ENCODE measurements around the gene TANGO6. TPM values are rescaled to one million over a fixed set of nuclear protein-coding genes. Genes with fewer than 3 reads are reported as not detected.
"Not testable (repeated sequence)": the region's sequence is repeated elsewhere in the genome, so short reads cannot be mapped to it uniquely, and the experiment has no call there.

TANGO6 gene
- total RNA-seq, 1 donor from 2014 or later: 12.5 TPM

DNA sequence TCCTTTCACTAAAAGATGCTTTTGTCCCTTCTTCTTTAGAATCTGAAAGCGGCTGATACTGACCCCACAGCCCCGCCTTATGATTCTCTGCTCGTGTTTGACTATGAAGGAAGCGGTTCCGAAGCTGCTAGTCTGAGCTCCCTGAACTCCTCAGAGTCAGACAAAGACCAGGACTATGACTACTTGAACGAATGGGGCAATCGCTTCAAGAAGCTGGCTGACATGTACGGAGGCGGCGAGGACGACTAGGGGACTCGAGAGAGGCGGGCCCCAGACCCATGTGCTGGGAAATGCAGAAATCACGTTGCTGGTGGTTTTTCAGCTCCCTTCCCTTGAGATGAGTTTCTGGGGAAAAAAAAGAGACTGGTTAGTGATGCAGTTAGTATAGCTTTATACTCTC is 10.1 kb upstream of the TANGO6 start:
- H3K4me3 ChIP-seq (ENCODE audit: low read length in 3 of 3): no peak overlapping the region
- H3K4me1 ChIP-seq (ENCODE audit: control insufficient read depth in 3 of 3, insufficient read depth in 3 of 3, low read length in 3 of 3): no peaks in the 10 kb centered on the region
- H3K9me3 ChIP-seq (ENCODE audit: control insufficient read depth in 3 of 3, low read length in 3 of 3): no peaks in the 10 kb centered on the region
- H3K9ac ChIP-seq (ENCODE audit: low read depth in 1 of 3, low read length in 3 of 3): no peak overlapping the region
- no peaks in the 10 kb centered on the region for H3K36me3 ChIP-seq (ENCODE audit: control insufficient read depth in 3 of 3, insufficient read depth in 3 of 3, low read length in 3 of 3)
- H3K27me3 ChIP-seq (ENCODE audit: control insufficient read depth in 3 of 3, insufficient read depth in 3 of 3, low read length in 3 of 3): no peaks in the 10 kb centered on the region
- H3K27ac ChIP-seq (ENCODE audit: low read depth, low read length): no peak overlapping the region

DNA sequence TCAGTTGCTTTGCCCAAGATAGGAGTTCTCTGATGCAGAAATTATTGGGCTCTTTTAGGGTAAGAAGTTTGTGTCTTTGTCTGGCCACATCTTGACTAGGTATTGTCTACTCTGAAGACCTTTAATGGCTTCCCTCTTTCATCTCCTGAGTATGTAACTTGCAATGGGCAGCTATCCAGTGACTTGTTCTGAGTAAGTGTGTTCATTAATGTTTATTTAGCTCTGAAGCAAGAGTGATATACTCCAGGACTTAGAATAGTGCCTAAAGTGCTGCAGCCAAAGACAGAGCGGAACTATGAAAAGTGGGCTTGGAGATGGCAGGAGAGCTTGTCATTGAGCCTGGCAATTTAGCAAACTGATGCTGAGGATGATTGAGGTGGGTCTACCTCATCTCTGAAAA is 8.8 kb upstream of the TANGO6 start:
- Histone ChIP-seq H3K9ac (ENCODE audit: low read depth in 1 of 3, low read length in 3 of 3) (no peak overlapping the region), H3K4me3 (ENCODE audit: low read length in 3 of 3) (no peak overlapping the region), H3K36me3 (ENCODE audit: control insufficient read depth in 3 of 3, insufficient read depth in 3 of 3, low read length in 3 of 3) (no peaks in the 10 kb centered on the region), H3K27me3 (ENCODE audit: control insufficient read depth in 3 of 3, insufficient read depth in 3 of 3, low read length in 3 of 3) (no peaks in the 10 kb centered on the region), H3K9me3 (ENCODE audit: control insufficient read depth in 3 of 3, low read length in 3 of 3) (no peaks in the 10 kb centered on the region), H3K27ac (ENCODE audit: low read depth, low read length) (no peak overlapping the region), H3K4me1 (ENCODE audit: control insufficient read depth in 3 of 3, insufficient read depth in 3 of 3, low read length in 3 of 3) (no peaks in the 10 kb centered on the region)

DNA sequence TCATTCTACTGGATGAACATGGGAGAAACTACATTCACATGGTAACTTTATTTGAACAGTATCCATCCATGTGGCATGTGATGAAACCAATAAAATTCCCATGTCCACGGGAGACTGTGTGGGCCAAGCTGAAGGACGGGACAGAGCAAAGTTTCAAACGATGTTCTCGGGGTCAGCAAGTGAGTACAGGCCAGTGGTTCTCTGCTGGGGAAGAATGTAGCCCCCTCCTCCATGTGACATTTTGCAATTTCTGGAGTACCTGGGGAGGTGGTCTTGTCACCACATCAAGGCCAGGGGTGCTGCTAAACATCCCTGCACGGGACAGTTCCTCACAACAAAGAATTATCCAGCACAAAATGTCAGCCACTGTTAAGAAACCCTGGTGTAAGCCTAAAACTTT is 7.4 kb upstream of the TANGO6 start:
- no peak overlapping the region for H3K9ac ChIP-seq (ENCODE audit: low read depth in 1 of 3, low read length in 3 of 3)
- H3K9me3 ChIP-seq (ENCODE audit: control insufficient read depth in 3 of 3, low read length in 3 of 3): no peaks in the 10 kb centered on the region
- no peaks in the 10 kb centered on the region for H3K36me3 ChIP-seq (ENCODE audit: control insufficient read depth in 3 of 3, insufficient read depth in 3 of 3, low read length in 3 of 3)
- H3K27ac ChIP-seq (ENCODE audit: low read depth, low read length): no peak overlapping the region
- H3K27me3 ChIP-seq (ENCODE audit: control insufficient read depth in 3 of 3, insufficient read depth in 3 of 3, low read length in 3 of 3): no peaks in the 10 kb centered on the region
- no peak overlapping the region for H3K4me3 ChIP-seq (ENCODE audit: low read length in 3 of 3)
- H3K4me1 ChIP-seq (ENCODE audit: control insufficient read depth in 3 of 3, insufficient read depth in 3 of 3, low read length in 3 of 3): no peaks in the 10 kb centered on the region

DNA sequence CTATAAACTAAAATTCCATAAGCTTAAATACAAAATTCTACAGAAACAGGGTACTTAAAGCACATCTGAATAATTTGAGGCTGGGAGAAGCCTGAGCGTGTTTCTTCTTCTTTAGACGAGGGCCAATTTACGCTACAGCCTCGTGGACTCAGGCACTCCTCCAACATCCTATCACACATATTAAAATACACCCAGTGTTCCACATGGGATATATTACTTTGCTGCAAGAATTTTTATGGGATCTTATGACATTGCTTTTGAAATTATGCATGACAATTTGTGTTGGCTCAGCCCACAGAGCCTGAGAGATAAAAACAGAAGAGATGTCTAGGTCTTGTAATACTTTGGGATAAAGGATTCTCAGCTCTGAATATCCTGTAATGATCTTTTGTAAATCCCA is 3.5 kb upstream of the TANGO6 start:
- Histone ChIP-seq H3K27me3 (ENCODE audit: control insufficient read depth in 3 of 3, insufficient read depth in 3 of 3, low read length in 3 of 3) (no peaks in the 10 kb centered on the region), H3K4me3 (ENCODE audit: low read length in 3 of 3) (no peak overlapping the region), H3K9ac (ENCODE audit: low read depth in 1 of 3, low read length in 3 of 3) (no peak overlapping the region), H3K4me1 (ENCODE audit: control insufficient read depth in 3 of 3, insufficient read depth in 3 of 3, low read length in 3 of 3) (peaks cover 0 to 17% (median 6%) of the 10 kb centered on the region in 3 donors), H3K27ac (ENCODE audit: low read depth, low read length) (no peak overlapping the region), H3K9me3 (ENCODE audit: control insufficient read depth in 3 of 3, low read length in 3 of 3) (no peaks in the 10 kb centered on the region), H3K36me3 (ENCODE audit: control insufficient read depth in 3 of 3, insufficient read depth in 3 of 3, low read length in 3 of 3) (no peaks in the 10 kb centered on the region)

DNA sequence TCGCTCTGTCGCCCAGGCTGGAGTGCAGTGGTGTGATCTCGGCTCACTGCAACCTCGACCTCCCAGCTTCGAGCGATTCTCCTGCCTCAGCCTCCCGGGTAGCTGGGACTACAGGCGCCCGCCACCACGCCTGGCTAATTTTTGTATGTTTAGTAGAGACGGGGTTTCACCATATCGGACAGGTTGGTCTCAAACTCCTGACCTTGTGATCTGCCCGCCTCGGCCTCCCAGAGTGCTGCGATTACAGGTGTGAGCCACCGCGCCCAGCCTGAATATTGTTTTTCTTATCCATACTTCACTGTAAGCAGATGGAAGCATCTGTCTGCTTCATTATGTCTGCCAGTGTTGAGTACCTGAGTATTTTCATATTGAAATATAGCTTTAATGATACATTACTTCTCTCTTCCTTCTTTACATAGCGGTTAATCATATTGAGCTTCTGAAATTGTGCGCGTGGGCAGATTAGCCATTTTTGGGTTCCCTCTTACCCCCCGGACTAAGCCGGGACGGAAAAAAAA is 308 bp upstream of the TANGO6 start:
- Histone ChIP-seq H3K4me1 (ENCODE audit: control insufficient read depth in 3 of 3, insufficient read depth in 3 of 3, low read length in 3 of 3) (peaks cover 0 to 17% (median 6%) of the 10 kb centered on the region in 3 donors), H3K27ac (ENCODE audit: low read depth, low read length) (peak overlapping the region; percentile 83), H3K9ac (ENCODE audit: low read depth in 1 of 3, low read length in 3 of 3) (peak overlapping the region; percentile 93 to 97 (median 96))

DNA sequence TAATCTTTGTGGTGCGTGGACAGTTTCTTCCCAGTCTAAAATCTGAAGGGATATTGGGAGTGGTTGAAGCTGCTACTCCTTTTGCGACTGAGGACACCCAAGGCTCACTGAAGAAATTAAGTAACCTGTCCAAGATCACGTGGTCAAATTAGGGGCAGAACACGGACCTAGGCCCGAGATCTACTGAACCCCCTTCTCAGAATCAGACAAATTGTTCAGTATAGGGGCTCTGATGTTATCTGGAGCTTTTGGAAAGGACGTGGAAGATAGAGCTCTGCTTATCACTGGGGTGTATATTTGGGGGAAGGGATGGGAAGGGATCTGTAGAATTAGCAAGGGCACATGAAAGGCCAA is 857 bp downstream of the TANGO6 start:
- Histone ChIP-seq H3K9ac (ENCODE audit: low read depth in 1 of 3, low read length in 3 of 3) (peak overlapping the region; percentile 93 to 97 (median 96)), H3K27ac (ENCODE audit: low read depth, low read length) (peak overlapping the region; percentile 83)

More for the DNA sequence above, 308 bp upstream of the TANGO6 start:
- not testable (repeated sequence) for H3K9me3 ChIP-seq (ENCODE audit: control insufficient read depth in 3 of 3, low read length in 3 of 3); H3K27me3 ChIP-seq (ENCODE audit: control insufficient read depth in 3 of 3, insufficient read depth in 3 of 3, low read length in 3 of 3); H3K36me3 ChIP-seq (ENCODE audit: control insufficient read depth in 3 of 3, insufficient read depth in 3 of 3, low read length in 3 of 3)
- peak overlapping the region; percentile 90 to 94 (median 93) for H3K4me3 ChIP-seq (ENCODE audit: low read length in 3 of 3)

DNA sequence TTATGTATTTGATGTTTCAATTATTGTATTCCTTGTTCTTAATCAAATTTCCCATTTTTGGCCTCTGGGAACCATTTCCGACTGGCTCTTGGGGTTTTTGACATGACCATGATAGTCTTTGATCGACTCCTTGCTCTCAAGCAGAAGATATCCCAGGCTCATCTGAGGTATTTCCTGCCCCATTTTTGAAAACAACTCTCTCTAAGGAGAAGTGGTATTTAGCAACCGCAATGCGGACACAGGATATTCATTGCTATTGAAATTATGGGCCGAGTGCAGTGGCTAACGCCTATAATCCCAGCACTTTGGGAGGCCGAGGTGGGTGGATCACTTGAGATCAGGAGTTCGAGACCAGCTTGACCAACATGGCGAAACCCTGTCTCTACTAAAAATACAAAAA is 5.5 kb downstream of the TANGO6 start:
- Histone ChIP-seq H3K4me3 (ENCODE audit: low read length in 3 of 3) (no peak overlapping the region), H3K9me3 (ENCODE audit: control insufficient read depth in 3 of 3, low read length in 3 of 3) (no peaks in the 10 kb centered on the region), H3K27me3 (ENCODE audit: control insufficient read depth in 3 of 3, insufficient read depth in 3 of 3, low read length in 3 of 3) (no peaks in the 10 kb centered on the region), H3K36me3 (ENCODE audit: control insufficient read depth in 3 of 3, insufficient read depth in 3 of 3, low read length in 3 of 3) (no peaks in the 10 kb centered on the region), H3K4me1 (ENCODE audit: control insufficient read depth in 3 of 3, insufficient read depth in 3 of 3, low read length in 3 of 3) (peaks cover 0 to 8% (median 6%) of the 10 kb centered on the region in 3 donors), H3K9ac (ENCODE audit: low read depth in 1 of 3, low read length in 3 of 3) (no peak overlapping the region), H3K27ac (ENCODE audit: low read depth, low read length) (no peak overlapping the region)

More for the DNA sequence above, 857 bp downstream of the TANGO6 start:
- H3K4me1 ChIP-seq (ENCODE audit: control insufficient read depth in 3 of 3, insufficient read depth in 3 of 3, low read length in 3 of 3): peaks cover 0 to 17% (median 6%) of the 10 kb centered on the region in 3 donors
- H3K36me3 ChIP-seq (ENCODE audit: control insufficient read depth in 3 of 3, insufficient read depth in 3 of 3, low read length in 3 of 3): no peaks in the 10 kb centered on the region
- H3K27me3 ChIP-seq (ENCODE audit: control insufficient read depth in 3 of 3, insufficient read depth in 3 of 3, low read length in 3 of 3): no peaks in the 10 kb centered on the region
- peak overlapping the region; percentile 90 to 94 (median 93) for H3K4me3 ChIP-seq (ENCODE audit: low read length in 3 of 3)
- no peaks in the 10 kb centered on the region for H3K9me3 ChIP-seq (ENCODE audit: control insufficient read depth in 3 of 3, low read length in 3 of 3)

DNA sequence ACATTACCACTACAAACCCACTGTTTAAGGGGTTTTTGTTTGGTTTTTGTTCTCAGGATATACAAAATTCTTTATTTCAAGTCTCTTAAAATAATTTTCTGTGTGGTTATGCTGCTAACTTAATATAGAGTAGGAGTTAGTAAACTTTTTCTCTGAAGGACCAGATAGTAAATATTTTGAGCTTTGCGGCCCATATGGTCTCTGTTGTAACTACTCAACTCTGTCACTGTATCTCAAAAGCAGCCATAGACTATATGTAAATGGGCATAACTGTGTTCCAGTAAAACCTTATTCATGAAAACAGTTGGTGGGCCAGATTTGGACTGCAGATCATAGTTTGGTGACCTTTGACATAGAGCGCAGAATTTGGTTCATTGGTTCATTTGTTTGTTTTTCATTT is 7.2 kb downstream of the TANGO6 start:
- H3K4me1 ChIP-seq (ENCODE audit: control insufficient read depth in 3 of 3, insufficient read depth in 3 of 3, low read length in 3 of 3): no peaks in the 10 kb centered on the region
- H3K27ac ChIP-seq (ENCODE audit: low read depth, low read length): no peak overlapping the region
- H3K27me3 ChIP-seq (ENCODE audit: control insufficient read depth in 3 of 3, insufficient read depth in 3 of 3, low read length in 3 of 3): no peaks in the 10 kb centered on the region
- no peaks in the 10 kb centered on the region for H3K9me3 ChIP-seq (ENCODE audit: control insufficient read depth in 3 of 3, low read length in 3 of 3)
- no peak overlapping the region for H3K9ac ChIP-seq (ENCODE audit: low read depth in 1 of 3, low read length in 3 of 3)
- H3K36me3 ChIP-seq (ENCODE audit: control insufficient read depth in 3 of 3, insufficient read depth in 3 of 3, low read length in 3 of 3): no peaks in the 10 kb centered on the region
- no peak overlapping the region for H3K4me3 ChIP-seq (ENCODE audit: low read length in 3 of 3)

DNA sequence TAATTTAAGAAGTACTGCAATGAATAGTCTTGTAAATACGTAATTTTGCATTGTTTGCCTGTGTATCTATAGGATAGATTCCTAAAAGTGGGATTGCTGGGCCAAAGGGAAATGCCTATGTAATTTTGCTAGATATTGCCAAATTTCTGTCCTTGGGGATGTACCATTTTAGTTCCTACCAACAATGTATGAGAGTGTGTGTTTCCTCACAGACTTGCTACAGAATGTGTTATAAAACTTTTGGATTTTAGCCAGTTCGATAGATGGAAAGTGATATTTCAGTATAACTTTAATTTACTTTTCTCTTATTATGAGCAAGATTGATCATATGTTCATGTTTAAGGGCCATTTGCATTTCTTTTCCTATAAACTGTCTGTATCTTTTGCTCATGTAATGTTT is 8.3 kb downstream of the TANGO6 start:
- no peak overlapping the region for H3K27ac ChIP-seq (ENCODE audit: low read depth, low read length)
- no peak overlapping the region for H3K4me3 ChIP-seq (ENCODE audit: low read length in 3 of 3)
- no peak overlapping the region for H3K9ac ChIP-seq (ENCODE audit: low read depth in 1 of 3, low read length in 3 of 3)
- H3K27me3 ChIP-seq (ENCODE audit: control insufficient read depth in 3 of 3, insufficient read depth in 3 of 3, low read length in 3 of 3): no peaks in the 10 kb centered on the region
- H3K36me3 ChIP-seq (ENCODE audit: control insufficient read depth in 3 of 3, insufficient read depth in 3 of 3, low read length in 3 of 3): no peaks in the 10 kb centered on the region
- no peaks in the 10 kb centered on the region for H3K4me1 ChIP-seq (ENCODE audit: control insufficient read depth in 3 of 3, insufficient read depth in 3 of 3, low read length in 3 of 3)
- no peaks in the 10 kb centered on the region for H3K9me3 ChIP-seq (ENCODE audit: control insufficient read depth in 3 of 3, low read length in 3 of 3)

DNA sequence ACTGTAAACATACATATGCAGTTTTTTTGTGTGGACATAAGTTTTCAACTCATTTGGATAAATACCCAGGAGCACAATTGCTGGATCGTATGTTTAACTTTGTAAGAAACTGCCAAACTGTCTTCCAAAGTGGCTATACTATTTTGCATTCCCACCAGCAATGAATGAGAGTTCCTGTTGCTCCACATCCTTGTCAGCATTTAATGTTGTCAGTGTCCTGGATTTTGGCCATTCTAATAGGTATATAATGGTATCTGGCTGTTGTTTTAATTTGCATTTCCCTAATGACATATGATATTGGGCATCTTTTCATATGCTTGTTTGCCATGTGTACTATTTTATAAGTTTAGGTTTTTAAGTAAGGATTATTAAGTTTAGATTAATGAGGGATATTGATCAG is 14.1 kb downstream of the TANGO6 start:
- Histone ChIP-seq H3K9me3 (ENCODE audit: control insufficient read depth in 3 of 3, low read length in 3 of 3) (no peaks in the 10 kb centered on the region), H3K27me3 (ENCODE audit: control insufficient read depth in 3 of 3, insufficient read depth in 3 of 3, low read length in 3 of 3) (no peaks in the 10 kb centered on the region), H3K4me1 (ENCODE audit: control insufficient read depth in 3 of 3, insufficient read depth in 3 of 3, low read length in 3 of 3) (no peaks in the 10 kb centered on the region), H3K9ac (ENCODE audit: low read depth in 1 of 3, low read length in 3 of 3) (no peak overlapping the region), H3K4me3 (ENCODE audit: low read length in 3 of 3) (no peak overlapping the region), H3K36me3 (ENCODE audit: control insufficient read depth in 3 of 3, insufficient read depth in 3 of 3, low read length in 3 of 3) (peaks cover 11 to 21% (median 14%) of the 10 kb centered on the region in 3 donors), H3K27ac (ENCODE audit: low read depth, low read length) (no peak overlapping the region)

DNA sequence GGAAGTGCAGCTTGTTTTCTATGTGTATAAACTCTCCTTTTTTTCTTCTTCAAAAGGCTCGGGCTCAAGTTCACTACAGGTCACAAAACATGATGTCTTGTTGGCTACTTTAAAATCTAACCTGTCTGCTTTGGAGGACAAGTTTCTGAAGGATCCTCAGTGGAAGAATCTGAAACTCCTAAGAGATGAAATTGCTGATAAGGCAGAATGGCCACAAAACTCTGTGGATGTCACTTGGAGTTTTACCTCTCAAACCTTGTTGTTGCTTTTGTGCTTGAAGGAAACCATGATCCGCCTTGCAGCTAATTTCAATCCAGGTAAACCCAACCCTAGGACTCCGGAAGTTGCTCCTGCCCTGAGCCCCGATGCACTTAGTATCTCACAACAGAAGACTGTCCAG is 16.5 kb downstream of the TANGO6 start:
- H3K27me3 ChIP-seq (ENCODE audit: control insufficient read depth in 3 of 3, insufficient read depth in 3 of 3, low read length in 3 of 3): no peaks in the 10 kb centered on the region
- no peaks in the 10 kb centered on the region for H3K9me3 ChIP-seq (ENCODE audit: control insufficient read depth in 3 of 3, low read length in 3 of 3)
- no peaks in the 10 kb centered on the region for H3K4me1 ChIP-seq (ENCODE audit: control insufficient read depth in 3 of 3, insufficient read depth in 3 of 3, low read length in 3 of 3)
- H3K9ac ChIP-seq (ENCODE audit: low read depth in 1 of 3, low read length in 3 of 3): no peak overlapping the region
- peaks cover 14 to 37% (median 22%) of the 10 kb centered on the region in 3 donors for H3K36me3 ChIP-seq (ENCODE audit: control insufficient read depth in 3 of 3, insufficient read depth in 3 of 3, low read length in 3 of 3)
- no peak overlapping the region for H3K4me3 ChIP-seq (ENCODE audit: low read length in 3 of 3)
- no peak overlapping the region for H3K27ac ChIP-seq (ENCODE audit: low read depth, low read length)
